KMS-11 (cell line): ENCODE data around the gene CCL19.

ENCODE experiments used
- H2AFZ ChIP-seq: fragments of 200-600 bp; sonication (generic); 2 replicates; pipeline ENCODE4 v1.6.1; 2016; ENCODE audit warnings: antibody characterized with exemption, mixed run types, low read depth
- H3K27ac ChIP-seq: fragments of 200-600 bp; sonication (generic); 2 replicates; pipeline ENCODE4 v1.6.1; 2016; ENCODE audit warnings: mild to moderate bottlenecking, mixed run types
- H3K27me3 ChIP-seq: fragments of 200-600 bp; sonication (generic); 2 replicates; pipeline ENCODE4 v1.6.1; 2017; ENCODE audit warnings: mild to moderate bottlenecking, low read depth, mixed run types, moderate library complexity; ENCODE audit not compliant: insufficient read depth
- H3K36me3 ChIP-seq: fragments of 200-600 bp; sonication (generic); 2 replicates; pipeline ENCODE4 v1.6.1; 2017; ENCODE audit warnings: mild to moderate bottlenecking, mixed run types; ENCODE audit not compliant: insufficient read depth
- H3K4me1 ChIP-seq: fragments of 200-600 bp; sonication (generic); 2 replicates; pipeline ENCODE4 v1.6.1; 2016; ENCODE audit warnings: mild to moderate bottlenecking, low read depth, mixed run types; ENCODE audit not compliant: poor library complexity, severe bottlenecking
- H3K4me2 ChIP-seq: fragments of 200-600 bp; sonication (generic); 2 replicates; pipeline ENCODE4 v1.7.0; 2016; ENCODE audit warnings: mild to moderate bottlenecking, mixed run types
- H3K4me3 ChIP-seq: fragments of 200-600 bp; sonication (generic); IDR thresholded peaks from 2 replicates; pipeline ENCODE4 v1.6.1; 2017; ENCODE audit warnings: low read depth, low read length, mixed read lengths; ENCODE audit not compliant: insufficient read depth
- H3K79me2 ChIP-seq: fragments of 200-600 bp; sonication (generic); 2 replicates; pipeline ENCODE4 v1.6.1; 2016; ENCODE audit warnings: low read depth, mixed run types; ENCODE audit not compliant: insufficient read depth
- H3K9ac ChIP-seq: fragments of 200-600 bp; sonication (generic); 2 replicates; pipeline ENCODE4 v1.6.1; 2016; ENCODE audit warnings: mild to moderate bottlenecking, mixed run types
- H4K20me1 ChIP-seq: fragments of 200-600 bp; sonication (generic); 2 replicates; pipeline ENCODE4 v1.6.1; 2016; ENCODE audit warnings: mild to moderate bottlenecking, mixed run types; ENCODE audit not compliant: insufficient read depth
- TF ChIP-seq, protein P1 (sequence below): fragments of 200-600 bp; sonication (generic); conservative IDR thresholded peaks from 2 replicates; pipeline ENCODE4 v1.6.1; 2017; ENCODE audit warnings: low read depth, mild to moderate bottlenecking, antibody characterized with exemption, low read length, moderate library complexity, mixed read lengths

The CCL19 gene

DNA sequence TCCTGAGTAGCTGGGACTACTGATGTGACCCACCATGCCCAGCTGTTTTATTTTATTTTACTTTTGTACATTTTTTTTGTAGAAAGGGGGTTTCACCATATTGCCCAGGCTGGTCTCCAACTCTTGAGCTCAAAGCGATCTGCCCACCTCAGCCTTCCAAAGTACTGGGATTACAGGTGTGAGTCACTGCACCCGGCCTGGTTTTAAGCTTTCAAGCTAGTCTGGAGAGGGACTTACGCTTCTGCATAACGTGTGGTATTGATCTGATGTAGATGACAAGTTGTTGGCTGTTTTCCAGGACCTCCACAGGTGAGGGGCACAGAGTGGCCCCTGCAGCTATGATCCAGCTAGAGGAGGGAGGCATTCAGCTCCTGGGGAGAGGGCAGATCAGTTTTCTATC, 25.6 kb upstream of the CCL19 start:
- no peak overlapping the region for H3K4me3 ChIP-seq

DNA sequence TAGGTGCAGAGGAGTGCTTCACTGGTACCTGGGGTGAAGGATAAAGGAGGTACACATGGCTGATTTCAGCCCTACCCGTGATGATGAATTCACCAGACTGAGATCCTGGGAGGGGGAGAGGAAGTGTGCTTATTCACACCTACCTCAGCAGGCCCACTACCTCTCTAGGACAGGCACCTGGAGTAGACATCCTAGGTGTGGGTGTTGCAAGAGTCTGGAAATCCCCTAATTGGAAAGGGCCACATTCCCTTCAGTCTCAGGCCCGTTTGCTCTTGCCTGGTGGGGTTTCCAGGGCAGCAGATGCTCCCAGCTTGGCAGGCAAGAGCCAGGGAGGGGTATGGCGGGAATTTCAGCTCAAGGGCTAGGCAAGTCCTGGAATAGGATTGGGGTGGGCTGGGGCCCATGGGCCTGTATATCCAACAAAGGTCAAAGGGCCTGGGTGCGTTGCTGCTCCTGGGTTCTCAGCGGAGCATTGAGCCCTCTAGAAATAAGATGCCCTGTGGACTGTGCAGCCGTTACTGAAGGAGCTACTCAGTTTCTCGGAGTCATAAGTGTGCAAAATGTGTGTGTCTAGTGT, 24.7 kb upstream of the CCL19 start:
- no peak overlapping the region for H3K9ac ChIP-seq
- no peaks in the 10 kb centered on the region for H3K4me1 ChIP-seq

More for the DNA sequence above, 25.6 kb upstream of the CCL19 start:
- Histone ChIP-seq H3K36me3 (no peaks in the 10 kb centered on the region), H3K27ac (no peak overlapping the region), H3K27me3 (no peaks in the 10 kb centered on the region), H3K9ac (no peak overlapping the region), H2AFZ (no peak overlapping the region), H3K4me2 (no peak overlapping the region), H3K79me2 (no peaks in the 10 kb centered on the region), H3K4me1 (no peaks in the 10 kb centered on the region), H4K20me1 (no peaks in the 10 kb centered on the region)
- TF ChIP-seq, protein P1, sequence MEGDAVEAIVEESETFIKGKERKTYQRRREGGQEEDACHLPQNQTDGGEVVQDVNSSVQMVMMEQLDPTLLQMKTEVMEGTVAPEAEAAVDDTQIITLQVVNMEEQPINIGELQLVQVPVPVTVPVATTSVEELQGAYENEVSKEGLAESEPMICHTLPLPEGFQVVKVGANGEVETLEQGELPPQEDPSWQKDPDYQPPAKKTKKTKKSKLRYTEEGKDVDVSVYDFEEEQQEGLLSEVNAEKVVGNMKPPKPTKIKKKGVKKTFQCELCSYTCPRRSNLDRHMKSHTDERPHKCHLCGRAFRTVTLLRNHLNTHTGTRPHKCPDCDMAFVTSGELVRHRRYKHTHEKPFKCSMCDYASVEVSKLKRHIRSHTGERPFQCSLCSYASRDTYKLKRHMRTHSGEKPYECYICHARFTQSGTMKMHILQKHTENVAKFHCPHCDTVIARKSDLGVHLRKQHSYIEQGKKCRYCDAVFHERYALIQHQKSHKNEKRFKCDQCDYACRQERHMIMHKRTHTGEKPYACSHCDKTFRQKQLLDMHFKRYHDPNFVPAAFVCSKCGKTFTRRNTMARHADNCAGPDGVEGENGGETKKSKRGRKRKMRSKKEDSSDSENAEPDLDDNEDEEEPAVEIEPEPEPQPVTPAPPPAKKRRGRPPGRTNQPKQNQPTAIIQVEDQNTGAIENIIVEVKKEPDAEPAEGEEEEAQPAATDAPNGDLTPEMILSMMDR, result no peak

DNA sequence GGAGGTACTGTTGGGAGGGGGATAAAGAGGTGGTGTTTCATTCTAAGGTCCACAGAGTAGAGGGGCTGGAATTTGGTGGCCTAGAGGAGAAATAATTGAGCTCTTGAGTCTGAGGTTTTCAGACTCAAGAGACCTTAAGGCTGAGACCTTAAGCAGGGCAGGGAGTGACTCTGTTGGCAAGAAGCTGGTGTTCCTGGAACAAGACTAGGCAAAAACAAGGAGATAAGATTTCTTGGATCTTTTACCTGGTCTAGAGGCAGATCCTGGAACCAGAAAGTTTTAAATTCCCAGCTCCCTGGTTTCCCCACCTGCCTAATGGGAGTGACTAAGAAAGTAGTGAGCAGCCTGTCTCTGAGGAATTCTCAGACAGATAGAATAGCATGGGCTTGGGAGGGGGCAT, 22.9 kb upstream of the CCL19 start:
- Histone ChIP-seq H3K27ac (no peak overlapping the region), H3K79me2 (no peaks in the 10 kb centered on the region), H3K4me3 (no peak overlapping the region), H3K36me3 (no peaks in the 10 kb centered on the region), H3K4me1 (no peaks in the 10 kb centered on the region), H2AFZ (no peak overlapping the region), H3K9ac (no peak overlapping the region), H4K20me1 (no peaks in the 10 kb centered on the region), H3K27me3 (no peaks in the 10 kb centered on the region), H3K4me2 (no peak overlapping the region)
- TF ChIP-seq, protein P1, result no peak

More for the DNA sequence above, 24.7 kb upstream of the CCL19 start:
- TF ChIP-seq, protein P1, result no peak
- Histone ChIP-seq H3K4me3 (no peak overlapping the region), H3K27me3 (no peaks in the 10 kb centered on the region), H4K20me1 (no peaks in the 10 kb centered on the region), H3K79me2 (no peaks in the 10 kb centered on the region), H2AFZ (no peak overlapping the region), H3K4me2 (no peak overlapping the region), H3K36me3 (no peaks in the 10 kb centered on the region), H3K27ac (no peak overlapping the region)

DNA sequence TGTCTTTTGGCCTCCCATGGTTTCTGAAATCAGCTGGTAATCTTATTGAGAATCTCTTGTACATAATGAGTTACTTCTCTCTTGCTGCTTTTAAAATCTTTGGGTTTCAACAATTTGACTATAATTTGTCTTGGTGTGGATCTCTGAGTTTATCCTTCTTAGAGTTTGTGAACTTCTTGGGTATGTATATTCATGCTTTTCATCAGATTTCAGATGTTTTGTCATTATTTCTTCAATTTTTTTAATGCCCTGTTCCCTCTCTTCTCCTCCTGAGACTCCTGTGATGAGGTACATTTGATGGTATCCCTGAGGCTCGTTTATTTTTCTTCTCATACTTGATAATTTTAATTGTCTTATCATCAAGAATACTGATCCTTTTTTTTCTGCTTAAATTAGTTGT, 21.1 kb upstream of the CCL19 start:
- no peak overlapping the region for H3K4me2 ChIP-seq
- H3K27me3 ChIP-seq, result no peaks in the 10 kb centered on the region
- H3K79me2 ChIP-seq, result no peaks in the 10 kb centered on the region
- H4K20me1 ChIP-seq, result no peaks in the 10 kb centered on the region
- no peak overlapping the region for H3K9ac ChIP-seq
- TF ChIP-seq, protein P1, result no peak
- no peak overlapping the region for H3K4me3 ChIP-seq
- H3K36me3 ChIP-seq, result no peaks in the 10 kb centered on the region
- no peak overlapping the region for H3K27ac ChIP-seq
- H2AFZ ChIP-seq, result no peak overlapping the region
- no peaks in the 10 kb centered on the region for H3K4me1 ChIP-seq
